ENCODE results near the gene JUN.
"Not testable (repeated sequence)": the region's sequence is repeated elsewhere in the genome, so short reads cannot be mapped to it uniquely, and the experiment has no call there.

Gene JUN

GRCh38 chr1:58803858-58804257 lies 20.0 kb upstream of the JUN start:
- H3K27ac ChIP-seq: no peak overlapping the region
- H3K4me3 ChIP-seq (IDR thresholded peaks at IDR 0.05; ENCODE audit: insufficient read depth, low read depth, low read length): no peak overlapping the region
- no peaks in the 10 kb centered on the region for H4K20me1 ChIP-seq (ENCODE audit: insufficient read depth)
- no peak overlapping the region for H3K9ac ChIP-seq
- H3K79me2 ChIP-seq (ENCODE audit: insufficient read depth, low read depth): no peaks in the 10 kb centered on the region
- H3K4me2 ChIP-seq: no peak overlapping the region
- peaks cover 66% of the 10 kb centered on the region for H3K4me1 ChIP-seq (ENCODE audit: low read depth, poor library complexity, severe bottlenecking)
- TF ChIP-seq CTCF (conservative IDR thresholded peaks at IDR 0.05; ENCODE audit: low read depth, low read length): no peak
- H3K27me3 ChIP-seq (ENCODE audit: insufficient read depth, low read depth): no peaks in the 10 kb centered on the region
- no peak overlapping the region for H2AFZ ChIP-seq (ENCODE audit: low read depth)
- H3K36me3 ChIP-seq (ENCODE audit: insufficient read depth): no peaks in the 10 kb centered on the region

- Histone ChIP-seq H3K4me3 (IDR thresholded peaks at IDR 0.05; ENCODE audit: insufficient read depth, low read depth, low read length) (no peak overlapping the region), H3K27me3 (ENCODE audit: insufficient read depth, low read depth) (no peaks in the 10 kb centered on the region), H3K4me2 (no peak overlapping the region), H3K27ac (no peak overlapping the region), H3K79me2 (ENCODE audit: insufficient read depth, low read depth) (no peaks in the 10 kb centered on the region), H3K9ac (no peak overlapping the region), H4K20me1 (ENCODE audit: insufficient read depth) (no peaks in the 10 kb centered on the region), H2AFZ (ENCODE audit: low read depth) (no peak overlapping the region), H3K36me3 (ENCODE audit: insufficient read depth) (no peaks in the 10 kb centered on the region), H3K4me1 (ENCODE audit: low read depth, poor library complexity, severe bottlenecking) (peaks cover 58% of the 10 kb centered on the region)
- no peak for TF ChIP-seq CTCF (conservative IDR thresholded peaks at IDR 0.05; ENCODE audit: low read depth, low read length)
Measured at GRCh38 chr1:58802640-58803399, 19.0 kb upstream of the JUN start.

- H4K20me1 ChIP-seq (ENCODE audit: insufficient read depth); H3K4me2 ChIP-seq; H3K36me3 ChIP-seq (ENCODE audit: insufficient read depth); H3K79me2 ChIP-seq (ENCODE audit: insufficient read depth, low read depth); H3K27me3 ChIP-seq (ENCODE audit: insufficient read depth, low read depth); H3K9ac ChIP-seq; H2AFZ ChIP-seq (ENCODE audit: low read depth); H3K4me3 ChIP-seq (IDR thresholded peaks at IDR 0.05; ENCODE audit: insufficient read depth, low read depth, low read length): not testable (repeated sequence)
- Histone ChIP-seq H3K4me1 (ENCODE audit: low read depth, poor library complexity, severe bottlenecking) (peaks cover 42% of the 10 kb centered on the region), H3K27ac (peak overlapping the region; percentile 37; the same call in 1 of the 2 replicates)
Measured at GRCh38 chr1:58801286-58801685, 17.4 kb upstream of the JUN start.

DNA sequence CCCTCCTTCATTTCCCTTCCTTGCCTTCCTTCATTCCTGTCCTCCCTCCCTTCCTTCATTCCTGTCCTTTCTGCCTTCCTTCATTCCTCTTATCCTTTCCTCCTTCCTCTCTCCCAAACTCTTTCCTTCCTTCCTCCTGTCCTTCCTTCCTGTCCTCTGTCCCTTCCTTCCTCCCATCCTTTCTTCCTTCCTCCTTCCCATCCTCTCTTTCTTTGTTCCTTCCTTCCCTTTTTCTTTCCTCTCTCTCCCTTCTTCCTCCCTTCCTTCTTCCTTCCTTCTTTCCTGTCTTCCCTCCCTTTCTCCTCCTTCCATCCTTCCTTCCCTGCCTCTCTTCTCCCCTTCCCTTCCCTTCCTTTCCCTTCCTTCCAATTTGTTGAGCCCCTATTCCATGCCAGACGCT lies 15.8 kb upstream of the JUN start:
- no peak overlapping the region for H3K4me3 ChIP-seq (IDR thresholded peaks at IDR 0.05; ENCODE audit: insufficient read depth, low read depth, low read length)
- H2AFZ ChIP-seq (ENCODE audit: low read depth): no peak overlapping the region
- H3K9ac ChIP-seq: no peak overlapping the region
- H3K27ac ChIP-seq: no peak overlapping the region
- no peaks in the 10 kb centered on the region for H4K20me1 ChIP-seq (ENCODE audit: insufficient read depth)
- TF ChIP-seq CTCF (conservative IDR thresholded peaks at IDR 0.05; ENCODE audit: low read depth, low read length): no peak
- no peaks in the 10 kb centered on the region for H3K27me3 ChIP-seq (ENCODE audit: insufficient read depth, low read depth)
- peaks cover 26% of the 10 kb centered on the region for H3K4me1 ChIP-seq (ENCODE audit: low read depth, poor library complexity, severe bottlenecking)
- no peaks in the 10 kb centered on the region for H3K79me2 ChIP-seq (ENCODE audit: insufficient read depth, low read depth)
- H3K4me2 ChIP-seq: no peak overlapping the region
- H3K36me3 ChIP-seq (ENCODE audit: insufficient read depth): no peaks in the 10 kb centered on the region

- H3K4me1 ChIP-seq (ENCODE audit: low read depth, poor library complexity, severe bottlenecking): peaks cover 20% of the 10 kb centered on the region
- H3K27ac ChIP-seq: no peak overlapping the region
- no peak overlapping the region for H3K9ac ChIP-seq
- H3K36me3 ChIP-seq (ENCODE audit: insufficient read depth): no peaks in the 10 kb centered on the region
- H3K4me2 ChIP-seq: no peak overlapping the region
- no peaks in the 10 kb centered on the region for H3K27me3 ChIP-seq (ENCODE audit: insufficient read depth, low read depth)
- no peak overlapping the region for H2AFZ ChIP-seq (ENCODE audit: low read depth)
- H4K20me1 ChIP-seq (ENCODE audit: insufficient read depth): no peaks in the 10 kb centered on the region
- TF ChIP-seq CTCF (conservative IDR thresholded peaks at IDR 0.05; ENCODE audit: low read depth, low read length): no peak
- H3K4me3 ChIP-seq (IDR thresholded peaks at IDR 0.05; ENCODE audit: insufficient read depth, low read depth, low read length): no peak overlapping the region
- no peaks in the 10 kb centered on the region for H3K79me2 ChIP-seq (ENCODE audit: insufficient read depth, low read depth)
Measured at GRCh38 chr1:58798910-58799442, 15.1 kb upstream of the JUN start.

All from KMS-11 (cell line).